Chondrocyte (in vitro differentiated cells): ENCODE data around the gene FKBP8. TPM values are rescaled to one million over a fixed set of nuclear protein-coding genes. Genes with fewer than 3 reads are reported as not detected.
A peak's percentile ranks its signal among the peaks of the same experiment; 100 is the strongest.

ENCODE experiments used
- DNase-seq: peaks from one replicate; pipeline ENCODE4 v3.0.0; 2021; ENCODE audit warnings: mixed read lengths, low spot score
- H3K27ac Mint-ChIP-seq: one replicate; pipeline ENCODE4 v1.8.0; 2021; ENCODE audit warnings: mild to moderate bottlenecking, moderate library complexity, mixed read lengths; ENCODE audit not compliant: unreplicated experiment
- H3K27me3 Mint-ChIP-seq: 2 replicates; pipeline ENCODE4 v1.8.0; 2021; ENCODE audit warnings: low read depth, mixed read lengths
- H3K36me3 Mint-ChIP-seq: 2 replicates; pipeline ENCODE4 v1.8.0; 2021; ENCODE audit warnings: low read depth, mixed read lengths
- H3K4me1 Mint-ChIP-seq: 2 replicates; pipeline ENCODE4 v1.8.0; 2021; ENCODE audit warnings: low read depth, mild to moderate bottlenecking, mixed read lengths
- H3K4me3 Mint-ChIP-seq: one replicate; pipeline ENCODE4 v1.8.0; 2021; ENCODE audit warnings: mild to moderate bottlenecking, moderate library complexity, mixed read lengths; ENCODE audit not compliant: unreplicated experiment
- H3K9me3 Mint-ChIP-seq: 2 replicates; pipeline ENCODE4 v1.8.0; 2021; ENCODE audit warnings: low read depth, mixed read lengths
- total RNA-seq: library from RNA; stranded (reverse); gene quantifications from 3 replicates; pipeline ENCODE4 v1.2.1, GENCODE V29; 2021
- TF ChIP-seq, protein P1 (sequence below): fragments of 200-600 bp; sonication (generic); IDR thresholded peaks from 2 replicates; pipeline ENCODE4 v1.5.0; 2021; ENCODE audit warnings: antibody characterized with exemption, mild to moderate bottlenecking, moderate library complexity

FKBP8 gene
- total RNA-seq, 1 donor from 2014 or later, result 190 TPM

DNA sequence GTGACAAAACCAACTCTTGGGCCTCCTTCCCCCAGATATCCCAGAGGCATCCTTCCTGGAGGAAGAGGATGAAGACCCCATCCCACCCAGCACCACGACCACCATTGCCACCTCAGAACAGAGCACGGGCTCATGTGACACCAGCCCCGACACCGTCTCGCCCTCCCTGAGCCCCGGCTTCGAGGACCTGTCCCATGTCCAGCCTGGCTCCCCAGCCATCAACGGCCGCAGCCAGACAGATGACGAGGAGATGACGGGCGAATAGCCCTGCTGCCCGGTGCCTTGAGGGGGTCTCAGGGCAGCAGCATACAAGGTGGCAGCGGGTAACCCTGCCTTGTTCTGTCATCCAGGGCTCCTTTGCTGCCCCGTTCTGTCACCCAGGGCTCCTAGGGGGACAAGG lies 25.0 kb upstream of the FKBP8 start:
- H3K9me3 Mint-ChIP-seq, result no peaks in the 10 kb centered on the region
- H3K27me3 Mint-ChIP-seq, result no peaks in the 10 kb centered on the region
- peaks cover 21% of the 10 kb centered on the region for H3K4me1 Mint-ChIP-seq
- DNase-seq, result no peak
- H3K27ac Mint-ChIP-seq, result no peak overlapping the region
- H3K36me3 Mint-ChIP-seq, result peaks cover 21% of the 10 kb centered on the region
- H3K4me3 Mint-ChIP-seq, result no peak overlapping the region
- TF ChIP-seq, protein P1, sequence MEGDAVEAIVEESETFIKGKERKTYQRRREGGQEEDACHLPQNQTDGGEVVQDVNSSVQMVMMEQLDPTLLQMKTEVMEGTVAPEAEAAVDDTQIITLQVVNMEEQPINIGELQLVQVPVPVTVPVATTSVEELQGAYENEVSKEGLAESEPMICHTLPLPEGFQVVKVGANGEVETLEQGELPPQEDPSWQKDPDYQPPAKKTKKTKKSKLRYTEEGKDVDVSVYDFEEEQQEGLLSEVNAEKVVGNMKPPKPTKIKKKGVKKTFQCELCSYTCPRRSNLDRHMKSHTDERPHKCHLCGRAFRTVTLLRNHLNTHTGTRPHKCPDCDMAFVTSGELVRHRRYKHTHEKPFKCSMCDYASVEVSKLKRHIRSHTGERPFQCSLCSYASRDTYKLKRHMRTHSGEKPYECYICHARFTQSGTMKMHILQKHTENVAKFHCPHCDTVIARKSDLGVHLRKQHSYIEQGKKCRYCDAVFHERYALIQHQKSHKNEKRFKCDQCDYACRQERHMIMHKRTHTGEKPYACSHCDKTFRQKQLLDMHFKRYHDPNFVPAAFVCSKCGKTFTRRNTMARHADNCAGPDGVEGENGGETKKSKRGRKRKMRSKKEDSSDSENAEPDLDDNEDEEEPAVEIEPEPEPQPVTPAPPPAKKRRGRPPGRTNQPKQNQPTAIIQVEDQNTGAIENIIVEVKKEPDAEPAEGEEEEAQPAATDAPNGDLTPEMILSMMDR, result no peak

DNA sequence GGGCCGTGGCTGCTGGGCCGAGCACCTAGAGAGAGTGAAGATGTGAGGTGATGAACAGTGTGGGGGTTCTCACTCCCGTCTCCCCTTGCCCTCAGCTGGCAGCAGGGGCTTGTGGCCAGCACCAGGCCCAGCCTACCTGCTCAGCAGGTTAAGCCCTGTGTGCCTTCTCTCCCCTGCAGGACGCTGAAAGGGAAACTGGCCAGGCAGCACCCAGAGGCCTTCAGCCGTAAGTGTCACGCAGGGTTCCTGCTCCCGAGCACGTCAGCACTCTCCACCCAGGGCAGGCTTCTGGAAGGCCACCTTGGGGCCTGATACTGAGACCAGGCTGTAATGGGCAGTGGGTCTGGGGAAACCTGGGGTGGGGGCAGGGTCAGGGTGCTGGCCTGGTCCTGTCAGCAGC lies 23.6 kb upstream of the FKBP8 start:
- Mint-ChIP-seq H3K4me1 (peaks cover 6% of the 10 kb centered on the region), H3K27me3 (no peaks in the 10 kb centered on the region), H3K27ac (no peak overlapping the region), H3K4me3 (no peak overlapping the region), H3K9me3 (no peaks in the 10 kb centered on the region), H3K36me3 (peaks cover 21% of the 10 kb centered on the region)
- TF ChIP-seq, protein P1, result no peak
- DNase-seq, result no peak

DNA sequence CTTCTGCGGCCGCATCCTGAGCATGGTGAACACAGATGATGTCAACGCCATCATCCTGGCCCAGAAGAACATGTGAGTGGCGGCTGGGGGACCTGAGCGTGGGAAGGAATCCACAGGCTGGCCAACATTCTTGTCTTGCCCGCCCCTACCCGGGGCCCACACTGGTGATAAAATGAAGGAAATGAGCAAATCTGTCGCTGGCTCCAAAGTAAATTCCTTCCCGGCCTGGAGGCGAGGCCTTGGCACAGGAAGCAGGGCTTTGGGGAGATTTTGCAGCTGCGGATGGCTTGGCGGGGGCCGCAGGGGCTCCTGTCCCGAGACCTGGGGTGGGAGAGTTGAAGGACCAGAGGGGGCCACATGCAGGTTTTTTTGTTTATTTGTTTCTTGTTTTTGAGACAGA lies 18.7 kb upstream of the FKBP8 start:
- Mint-ChIP-seq H3K27ac (peak overlapping the region; percentile 14), H3K27me3 (no peaks in the 10 kb centered on the region), H3K9me3 (no peaks in the 10 kb centered on the region), H3K4me1 (peaks cover 26% of the 10 kb centered on the region), H3K4me3 (no peak overlapping the region), H3K36me3 (peaks cover 17% of the 10 kb centered on the region)
- TF ChIP-seq, protein P1, result no peak
- no peak for DNase-seq

DNA sequence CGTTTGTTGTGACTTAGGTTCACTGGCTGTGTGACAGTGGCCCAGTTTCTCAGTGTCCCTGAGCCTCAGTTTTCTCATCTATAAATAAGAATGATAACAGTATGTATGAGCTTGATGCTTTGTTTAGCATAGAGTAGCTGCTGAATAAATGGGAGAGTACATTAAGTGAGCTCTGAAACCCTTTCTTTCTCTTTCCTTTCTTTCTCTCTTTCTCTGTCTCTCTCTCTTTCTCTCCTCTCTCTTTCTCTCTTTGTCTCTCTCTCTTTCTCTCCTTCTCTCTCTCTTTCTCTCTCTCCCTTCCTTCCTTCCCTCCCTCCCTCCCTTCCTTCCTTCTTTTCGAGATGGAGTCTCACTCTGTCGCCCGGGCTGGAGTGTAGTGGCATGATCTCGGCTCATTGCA lies 16.3 kb upstream of the FKBP8 start:
- Mint-ChIP-seq H3K27ac (peak overlapping the region; percentile 57), H3K4me1 (peaks cover 26% of the 10 kb centered on the region), H3K9me3 (no peaks in the 10 kb centered on the region), H3K36me3 (peaks cover 10% of the 10 kb centered on the region), H3K27me3 (no peaks in the 10 kb centered on the region), H3K4me3 (no peak overlapping the region)
- no peak for DNase-seq
- TF ChIP-seq, protein P1, result no peak

DNA sequence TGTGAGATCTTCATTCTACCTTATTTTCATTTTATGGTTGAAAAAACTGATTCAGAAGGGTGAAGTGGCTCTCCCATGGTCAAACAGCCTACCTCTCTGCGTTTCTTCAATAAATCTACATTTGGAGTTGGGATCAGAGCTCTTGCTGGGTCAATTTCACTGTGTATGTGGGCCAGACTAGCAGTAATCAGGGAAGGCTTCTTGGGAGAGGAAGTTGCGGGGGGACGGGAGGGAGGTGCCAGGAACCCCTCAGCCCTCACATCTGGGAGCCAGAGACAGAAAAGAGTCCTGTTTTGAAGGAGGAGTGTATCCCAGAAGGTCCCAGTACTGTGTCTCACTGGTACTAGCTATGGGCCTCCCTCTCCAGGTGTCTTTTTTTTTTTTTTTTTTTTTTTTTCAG lies 15.2 kb upstream of the FKBP8 start:
- Mint-ChIP-seq H3K27ac (peak overlapping the region; percentile 93), H3K4me3 (peak overlapping the region; percentile 94), H3K9me3 (no peaks in the 10 kb centered on the region), H3K4me1 (peaks cover 26% of the 10 kb centered on the region), H3K36me3 (peaks cover 3% of the 10 kb centered on the region), H3K27me3 (no peaks in the 10 kb centered on the region)
- TF ChIP-seq, protein P1, result no peak
- no peak for DNase-seq
